Mesenchymal stem cell (in vitro differentiated cells and primary cell): ENCODE results near the gene PFKP.

Experiments used
- DNase-seq: peaks from one replicate; pipeline ENCODE4 v3.0.0-alpha.2; 2013
- H2AFZ ChIP-seq: one replicate; pipeline ENCODE4 v1.6.1; 2013; ENCODE audit warnings: low read depth, mild to moderate bottlenecking, control low read depth, inconsistent platforms, low read length, moderate library complexity
- H2AK5ac ChIP-seq: 2 replicates; pipeline ENCODE4 v1.6.1; 2013; ENCODE audit warnings: low read length, moderate library complexity, mild to moderate bottlenecking, inconsistent platforms; ENCODE audit not compliant: severe bottlenecking
- H2BK120ac ChIP-seq: one replicate; pipeline ENCODE4 v1.6.1; 2013; ENCODE audit warnings: low read depth, mild to moderate bottlenecking, inconsistent platforms, low read length, moderate library complexity
- H2BK12ac ChIP-seq, 2 experiments: one replicate each; pipeline ENCODE4 v1.6.1; 2013; ENCODE audit warnings: inconsistent platforms in 2 of 2, low read length in 2 of 2, mild to moderate bottlenecking in 2 of 2, moderate library complexity in 2 of 2, control low read depth in 1 of 2
- H2BK15ac ChIP-seq: one replicate; pipeline ENCODE4 v1.6.1; 2013; ENCODE audit warnings: mild to moderate bottlenecking, low read depth, inconsistent platforms; ENCODE audit not compliant: poor library complexity, severe bottlenecking
- H2BK5ac ChIP-seq: 2 replicates; pipeline ENCODE4 v1.6.1; 2013; ENCODE audit warnings: low read depth, mild to moderate bottlenecking, low read length, control low read depth, inconsistent platforms; ENCODE audit not compliant: poor library complexity, severe bottlenecking
- H3K14ac ChIP-seq, 2 experiments: one replicate each; pipeline ENCODE4 v1.6.1; 2013; ENCODE audit warnings: inconsistent platforms in 2 of 2, low read length in 2 of 2, control low read depth in 1 of 2, mild to moderate bottlenecking in 1 of 2, moderate library complexity in 1 of 2
- H3K18ac ChIP-seq, 2 experiments: one replicate each; pipeline ENCODE4 v1.6.1; 2013; ENCODE audit warnings: inconsistent platforms in 2 of 2, low read length in 2 of 2, control low read depth in 1 of 2, low read depth in 1 of 2, mild to moderate bottlenecking in 1 of 2
- H3K23ac ChIP-seq, 2 experiments: one replicate each; pipeline ENCODE4 v1.6.1; 2013; ENCODE audit warnings: inconsistent platforms in 2 of 2, low read length in 2 of 2, mild to moderate bottlenecking in 2 of 2, moderate library complexity in 2 of 2, control low read depth in 1 of 2
- H3K27ac ChIP-seq: 2 replicates; pipeline ENCODE4 v1.5.1; 2013; ENCODE audit warnings: mild to moderate bottlenecking, moderate library complexity, low read length, control low read depth, inconsistent platforms; ENCODE audit not compliant: poor library complexity, severe bottlenecking
- H3K27me3 ChIP-seq, 2 experiments: 2 replicates each; pipeline versions ENCODE4 v1.6.1 to v1.7.0; 2013; ENCODE audit warnings: low read length in 2 of 2, mild to moderate bottlenecking in 2 of 2, moderate library complexity in 2 of 2, control low read depth in 1 of 2, inconsistent platforms in 1 of 2; ENCODE audit not compliant: control insufficient read depth in 1 of 2, insufficient read depth in 1 of 2
- H3K36me3 ChIP-seq, 2 experiments: 2 replicates each; pipeline versions ENCODE4 v1.6.1 to v1.7.0; 2013; ENCODE audit warnings: low read length in 2 of 2, control low read depth in 1 of 2, inconsistent platforms in 1 of 2, low read depth in 1 of 2, mild to moderate bottlenecking in 1 of 2; ENCODE audit not compliant: insufficient read depth in 2 of 2, control insufficient read depth in 1 of 2
- H3K4ac ChIP-seq, 2 experiments: one replicate each; pipeline ENCODE4 v1.6.1; 2013; ENCODE audit warnings: inconsistent platforms in 2 of 2, low read length in 2 of 2, mild to moderate bottlenecking in 2 of 2, moderate library complexity in 2 of 2, control low read depth in 1 of 2, low read depth in 1 of 2
- H3K4me1 ChIP-seq: 2 replicates; pipeline ENCODE4 v1.6.1; 2013; ENCODE audit warnings: low read depth, low read length, control low read depth; ENCODE audit not compliant: control insufficient read depth, insufficient read depth
- H3K4me2 ChIP-seq: 2 replicates; pipeline ENCODE4 v1.6.1; 2013; ENCODE audit warnings: low read length, mild to moderate bottlenecking, inconsistent platforms; ENCODE audit not compliant: poor library complexity, severe bottlenecking
- H3K4me3 ChIP-seq, 2 experiments: 2 replicates each; pipeline versions ENCODE4 v1.5.1 to v1.7.0; 2013; ENCODE audit warnings: low read length in 2 of 2, mild to moderate bottlenecking in 2 of 2, control low read depth in 1 of 2, low read depth in 1 of 2; ENCODE audit not compliant: insufficient read depth in 1 of 2
- H3K79me1 ChIP-seq: replicated peaks from 2 replicates; pipeline ENCODE4 v1.6.1; 2013; ENCODE audit warnings: mild to moderate bottlenecking, control low read depth, low read length, inconsistent platforms; ENCODE audit not compliant: poor library complexity, severe bottlenecking
- H3K9ac ChIP-seq: 2 replicates; pipeline ENCODE4 v1.7.0; 2013; ENCODE audit warnings: mild to moderate bottlenecking, low read length, moderate library complexity
- H3K9me3 ChIP-seq: 2 replicates; pipeline ENCODE4 v1.7.0; 2013; ENCODE audit warnings: mild to moderate bottlenecking, low read length; ENCODE audit not compliant: control insufficient read depth
- H4K8ac ChIP-seq: one replicate; pipeline ENCODE4 v1.6.1; 2013; ENCODE audit warnings: inconsistent platforms, mild to moderate bottlenecking, low read length, moderate library complexity
- H4K91ac ChIP-seq: one replicate; pipeline ENCODE4 v1.6.1; 2013; ENCODE audit warnings: mild to moderate bottlenecking, low read length, inconsistent platforms
- WGBS: methylation state at CpG from one replicate; pipeline ENCODE4 v1.1.7; 2013; ENCODE audit warnings: mixed read lengths; 5-methylcytosine and 5-hydroxymethylcytosine counted together

PFKP gene

DNA sequence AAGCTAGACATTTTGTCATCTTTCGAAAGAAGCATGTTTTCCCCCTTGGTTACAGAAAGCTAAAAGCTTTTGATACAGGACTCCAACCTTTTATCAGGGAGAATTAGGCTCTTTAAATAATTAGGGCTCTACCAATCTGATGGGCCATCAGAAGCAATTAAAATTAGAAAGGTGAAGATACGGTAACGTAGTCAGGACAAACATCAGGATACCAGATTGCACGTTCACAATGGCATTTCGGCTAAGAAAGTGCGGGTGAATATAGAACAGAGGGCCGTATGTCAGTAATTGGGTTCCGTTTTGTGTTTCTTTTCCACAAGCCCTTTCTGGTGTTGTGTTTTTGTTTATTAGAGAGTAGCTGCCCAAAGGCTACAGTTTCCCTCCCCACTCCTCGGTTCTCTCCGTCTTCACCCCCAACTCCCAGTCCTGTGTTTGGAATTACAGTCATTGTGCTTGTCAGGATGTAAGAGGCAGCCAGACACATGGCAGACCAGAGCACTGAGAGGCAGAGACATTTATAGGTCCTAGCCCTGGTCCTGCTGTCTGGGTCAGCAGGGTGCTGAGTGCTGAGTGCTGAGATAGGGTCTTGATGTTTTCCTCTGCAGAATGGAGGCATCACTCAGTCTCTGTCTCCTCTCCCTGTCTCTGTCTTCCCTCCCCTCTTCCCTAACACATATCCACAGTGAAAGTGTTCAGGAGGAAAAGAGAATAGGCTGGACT, 5.5 kb downstream of the PFKP start:
- Histone ChIP-seq H2BK120ac (no peak overlapping the region), H3K4me1 (peaks cover 35% of the 10 kb centered on the region), H3K79me1 (peaks cover 10% of the 10 kb centered on the region), H3K18ac (peak overlapping the region; percentile 28 to 37), H3K36me3 (peaks cover 2 to 14% of the 10 kb centered on the region in 2 experiments), H3K4ac (no peak overlapping the region), H4K91ac (no peak overlapping the region), H3K4me3 (no peak overlapping the region), H3K9me3 (no peaks in the 10 kb centered on the region), H3K27ac (no peak overlapping the region), H4K8ac (no peak overlapping the region), H2AFZ (no peak overlapping the region), H2BK15ac (no peak overlapping the region), H3K4me2 (no peak overlapping the region), H3K9ac (no peak overlapping the region), H2BK12ac (peak overlapping the region; percentile 57 to 75), H3K14ac (peak overlapping the region in 1 of 2 experiments; percentile 55), H3K23ac (no peak overlapping the region), H2BK5ac (no peak overlapping the region), H2AK5ac (peak overlapping the region; percentile 30), H3K27me3 (no peaks in the 10 kb centered on the region)
- 65% methylated on average over 8 of the region's 10 CpGs for WGBS
- no peak for DNase-seq

- WGBS, result 93% methylated on average over 7 of the region's 7 CpGs
- no peaks in the 10 kb centered on the region for H3K9me3 ChIP-seq
- H2BK12ac ChIP-seq, result peak overlapping the region in 1 of 2 experiments; percentile 8
- no peak overlapping the region for H3K4me2 ChIP-seq
- H3K4ac ChIP-seq, result no peak overlapping the region
- H3K79me1 ChIP-seq, result peaks cover 9% of the 10 kb centered on the region
- no peak overlapping the region for H3K4me3 ChIP-seq
- H3K14ac ChIP-seq, result no peak overlapping the region
- H2BK5ac ChIP-seq, result no peak overlapping the region
- peak overlapping the region; percentile 76 for H4K91ac ChIP-seq
- H3K27ac ChIP-seq, result no peak overlapping the region
- H3K18ac ChIP-seq, result no peak overlapping the region
- H4K8ac ChIP-seq, result peak overlapping the region; percentile 67
- H2AFZ ChIP-seq, result no peak overlapping the region
- H3K9ac ChIP-seq, result no peak overlapping the region
- peaks cover 2 to 14% of the 10 kb centered on the region in 2 experiments for H3K36me3 ChIP-seq
- H2BK120ac ChIP-seq, result no peak overlapping the region
- H2BK15ac ChIP-seq, result no peak overlapping the region
- peak overlapping the region; percentile 76 for H2AK5ac ChIP-seq
- H3K27me3 ChIP-seq, result no peaks in the 10 kb centered on the region
- H3K23ac ChIP-seq, result no peak overlapping the region
- H3K4me1 ChIP-seq, result peaks cover 41% of the 10 kb centered on the region
- DNase-seq, result no peak
Measured at GRCh38 chr10:3074145-3074665, 6.9 kb downstream of the PFKP start.

DNA sequence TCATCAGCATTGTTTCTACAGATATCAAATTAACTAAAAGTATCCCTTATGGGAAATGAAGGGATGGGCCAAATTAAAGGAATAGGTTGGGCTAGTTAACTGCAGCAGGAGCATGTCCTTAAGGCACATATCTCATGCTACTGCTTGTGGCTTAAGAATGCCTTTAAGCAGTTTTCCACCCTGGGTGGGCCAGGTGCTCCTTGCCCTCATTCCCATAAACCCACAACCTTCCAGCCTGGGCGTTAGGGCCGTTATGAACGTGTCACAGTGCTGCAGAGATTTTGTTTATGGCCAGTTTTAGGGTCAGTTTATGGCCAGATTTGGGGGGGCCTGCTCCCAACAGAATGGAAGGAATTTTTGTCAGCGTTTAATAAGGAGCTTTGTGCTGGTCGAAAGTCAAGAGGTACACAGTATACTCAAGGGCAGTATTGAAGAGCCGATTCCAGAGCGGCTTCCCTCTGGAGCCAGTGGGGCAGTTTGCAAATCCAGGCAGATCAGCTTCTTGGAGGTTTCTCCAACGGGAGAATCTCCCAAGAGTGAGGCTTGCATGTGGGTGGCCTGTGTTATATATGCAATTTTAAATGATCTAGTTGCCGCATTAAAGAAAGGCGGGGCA, 7.7 kb downstream of the PFKP start:
- no peak overlapping the region for H3K4me2 ChIP-seq
- 75% methylated on average over 10 of the region's 10 CpGs for WGBS

GRCh38 chr10:3076138-3076537, 8.8 kb downstream of the PFKP start:
- H3K27me3 ChIP-seq, result no peaks in the 10 kb centered on the region
- peak overlapping the region; percentile 41 for H2AK5ac ChIP-seq
- H4K8ac ChIP-seq, result no peak overlapping the region

More for the DNA sequence above, 7.7 kb downstream of the PFKP start:
- no peak overlapping the region for H2BK120ac ChIP-seq
- no peak overlapping the region for H2AK5ac ChIP-seq
- no peak overlapping the region for H3K14ac ChIP-seq
- H3K27ac ChIP-seq, result no peak overlapping the region
- H2BK12ac ChIP-seq, result no peak overlapping the region
- H3K4ac ChIP-seq, result no peak overlapping the region
- no peaks in the 10 kb centered on the region for H3K27me3 ChIP-seq
- no peak overlapping the region for H2AFZ ChIP-seq
- no peak overlapping the region for H4K91ac ChIP-seq
- H3K79me1 ChIP-seq, result peaks cover 14% of the 10 kb centered on the region
- no peak overlapping the region for H2BK15ac ChIP-seq
- no peak overlapping the region for H2BK5ac ChIP-seq
- H3K4me3 ChIP-seq, result no peak overlapping the region
- no peak overlapping the region for H3K18ac ChIP-seq
- no peak overlapping the region for H3K9ac ChIP-seq
- H3K9me3 ChIP-seq, result no peaks in the 10 kb centered on the region
- peaks cover 2 to 20% of the 10 kb centered on the region in 2 experiments for H3K36me3 ChIP-seq
- H4K8ac ChIP-seq, result no peak overlapping the region
- peaks cover 35% of the 10 kb centered on the region for H3K4me1 ChIP-seq
- no peak for DNase-seq
- H3K23ac ChIP-seq, result no peak overlapping the region

More at GRCh38 chr10:3076138-3076537, 8.8 kb downstream of the PFKP start:
- no peak overlapping the region for H3K18ac ChIP-seq
- H3K23ac ChIP-seq, result no peak overlapping the region
- peak overlapping the region in 1 of 2 experiments; percentile 19 for H2BK12ac ChIP-seq
- no peak overlapping the region for H2BK15ac ChIP-seq
- H3K27ac ChIP-seq, result no peak overlapping the region
- no peak for DNase-seq
- H3K4me1 ChIP-seq, result peaks cover 37% of the 10 kb centered on the region
- no peaks in the 10 kb centered on the region for H3K9me3 ChIP-seq
- no peak overlapping the region for H2BK5ac ChIP-seq
- H3K36me3 ChIP-seq, result peaks cover 2 to 21% of the 10 kb centered on the region in 2 experiments
- H2BK120ac ChIP-seq, result no peak overlapping the region
- H3K14ac ChIP-seq, result no peak overlapping the region
- no peak overlapping the region for H3K4me3 ChIP-seq
- no peak overlapping the region for H3K4ac ChIP-seq
- H3K4me2 ChIP-seq, result no peak overlapping the region
- H3K79me1 ChIP-seq, result peaks cover 14% of the 10 kb centered on the region
- H2AFZ ChIP-seq, result no peak overlapping the region
- no peak overlapping the region for H3K9ac ChIP-seq
- whole genome bisulfite sequencing, result 94% methylated on average over 13 of the region's 16 CpGs
- no peak overlapping the region for H4K91ac ChIP-seq
